ENCODE measurements around the gene TSPAN7.

Gene TSPAN7

GRCh38 chrX:38570396-38570795, 9.1 kb downstream of the TSPAN7 start:
- H3K4me3 Mint-ChIP-seq = no peak overlapping the region
- H3K27ac Mint-ChIP-seq = no peak overlapping the region
- no peaks in the 10 kb centered on the region for H3K4me1 Mint-ChIP-seq (ENCODE audit: low read depth)
- no peaks in the 10 kb centered on the region for H3K36me3 Mint-ChIP-seq (ENCODE audit: low read depth)
- H3K9me3 Mint-ChIP-seq = no peaks in the 10 kb centered on the region
- H3K27me3 Mint-ChIP-seq (ENCODE audit: low read depth) = peaks cover 4% of the 10 kb centered on the region

- H3K4me1 Mint-ChIP-seq (ENCODE audit: low read depth) = no peaks in the 10 kb centered on the region
- no peak overlapping the region for H3K4me3 Mint-ChIP-seq
- no peak overlapping the region for H3K27ac Mint-ChIP-seq
- H3K36me3 Mint-ChIP-seq (ENCODE audit: low read depth) = no peaks in the 10 kb centered on the region
- no peaks in the 10 kb centered on the region for H3K9me3 Mint-ChIP-seq
- H3K27me3 Mint-ChIP-seq (ENCODE audit: low read depth) = peaks cover 4% of the 10 kb centered on the region
Measured at GRCh38 chrX:38571058-38571457, 9.7 kb downstream of the TSPAN7 start.

GRCh38 chrX:38574858-38575257, 13.5 kb downstream of the TSPAN7 start:
- H3K9me3 Mint-ChIP-seq = no peaks in the 10 kb centered on the region
- H3K4me1 Mint-ChIP-seq (ENCODE audit: low read depth) = no peaks in the 10 kb centered on the region
- H3K27me3 Mint-ChIP-seq (ENCODE audit: low read depth) = no peaks in the 10 kb centered on the region
- H3K27ac Mint-ChIP-seq = no peak overlapping the region
- no peaks in the 10 kb centered on the region for H3K36me3 Mint-ChIP-seq (ENCODE audit: low read depth)
- H3K4me3 Mint-ChIP-seq = no peak overlapping the region

- Mint-ChIP-seq H3K4me3 (no peak overlapping the region), H3K9me3 (no peaks in the 10 kb centered on the region), H3K36me3 (ENCODE audit: low read depth) (no peaks in the 10 kb centered on the region), H3K27me3 (ENCODE audit: low read depth) (no peaks in the 10 kb centered on the region), H3K4me1 (ENCODE audit: low read depth) (no peaks in the 10 kb centered on the region), H3K27ac (no peak overlapping the region)
Measured at GRCh38 chrX:38575888-38576287, 14.5 kb downstream of the TSPAN7 start.

- Mint-ChIP-seq H3K36me3 (ENCODE audit: low read depth) (no peaks in the 10 kb centered on the region), H3K4me3 (no peak overlapping the region), H3K4me1 (ENCODE audit: low read depth) (no peaks in the 10 kb centered on the region), H3K27ac (no peak overlapping the region), H3K9me3 (no peaks in the 10 kb centered on the region), H3K27me3 (ENCODE audit: low read depth) (no peaks in the 10 kb centered on the region)
Measured at GRCh38 chrX:38577738-38578137, 16.4 kb downstream of the TSPAN7 start.

- Mint-ChIP-seq H3K36me3 (ENCODE audit: low read depth) (no peaks in the 10 kb centered on the region), H3K4me1 (ENCODE audit: low read depth) (no peaks in the 10 kb centered on the region), H3K4me3 (no peak overlapping the region), H3K27ac (no peak overlapping the region), H3K27me3 (ENCODE audit: low read depth) (no peaks in the 10 kb centered on the region), H3K9me3 (no peaks in the 10 kb centered on the region)
Measured at GRCh38 chrX:38578167-38578566, 16.8 kb downstream of the TSPAN7 start.

GRCh38 chrX:38583181-38583580, 21.8 kb downstream of the TSPAN7 start:
- H3K4me3 Mint-ChIP-seq = no peak overlapping the region
- no peaks in the 10 kb centered on the region for H3K4me1 Mint-ChIP-seq (ENCODE audit: low read depth)
- H3K9me3 Mint-ChIP-seq = no peaks in the 10 kb centered on the region
- no peak overlapping the region for H3K27ac Mint-ChIP-seq
- no peaks in the 10 kb centered on the region for H3K27me3 Mint-ChIP-seq (ENCODE audit: low read depth)
- H3K36me3 Mint-ChIP-seq (ENCODE audit: low read depth) = no peaks in the 10 kb centered on the region

GRCh38 chrX:38594434-38594833, 33.1 kb downstream of the TSPAN7 start:
- Mint-ChIP-seq H3K4me3 (no peak overlapping the region), H3K36me3 (ENCODE audit: low read depth) (no peaks in the 10 kb centered on the region), H3K27me3 (ENCODE audit: low read depth) (peaks cover 8% of the 10 kb centered on the region), H3K9me3 (no peaks in the 10 kb centered on the region), H3K4me1 (ENCODE audit: low read depth) (no peaks in the 10 kb centered on the region), H3K27ac (no peak overlapping the region)

- Mint-ChIP-seq H3K27ac (no peak overlapping the region), H3K9me3 (no peaks in the 10 kb centered on the region), H3K4me3 (no peak overlapping the region), H3K36me3 (ENCODE audit: low read depth) (no peaks in the 10 kb centered on the region), H3K27me3 (ENCODE audit: low read depth) (peaks cover 8% of the 10 kb centered on the region), H3K4me1 (ENCODE audit: low read depth) (no peaks in the 10 kb centered on the region)
Measured at GRCh38 chrX:38595801-38596200, 34.5 kb downstream of the TSPAN7 start.

- no peaks in the 10 kb centered on the region for H3K9me3 Mint-ChIP-seq
- H3K4me1 Mint-ChIP-seq (ENCODE audit: low read depth) = no peaks in the 10 kb centered on the region
- H3K27ac Mint-ChIP-seq = no peak overlapping the region
- peaks cover 8% of the 10 kb centered on the region for H3K27me3 Mint-ChIP-seq (ENCODE audit: low read depth)
- no peaks in the 10 kb centered on the region for H3K36me3 Mint-ChIP-seq (ENCODE audit: low read depth)
- H3K4me3 Mint-ChIP-seq = no peak overlapping the region
Measured at GRCh38 chrX:38596939-38597338, 35.6 kb downstream of the TSPAN7 start.

- H3K27me3 Mint-ChIP-seq (ENCODE audit: low read depth) = no peaks in the 10 kb centered on the region
- no peak overlapping the region for H3K4me3 Mint-ChIP-seq
- H3K9me3 Mint-ChIP-seq = no peaks in the 10 kb centered on the region
- no peaks in the 10 kb centered on the region for H3K4me1 Mint-ChIP-seq (ENCODE audit: low read depth)
- H3K27ac Mint-ChIP-seq = no peak overlapping the region
- H3K36me3 Mint-ChIP-seq (ENCODE audit: low read depth) = no peaks in the 10 kb centered on the region
Measured at GRCh38 chrX:38599796-38600755, 38.7 kb downstream of the TSPAN7 start.

GRCh38 chrX:38601866-38602265, 40.5 kb downstream of the TSPAN7 start:
- Mint-ChIP-seq H3K4me1 (ENCODE audit: low read depth) (no peaks in the 10 kb centered on the region), H3K9me3 (no peaks in the 10 kb centered on the region), H3K27me3 (ENCODE audit: low read depth) (no peaks in the 10 kb centered on the region), H3K27ac (no peak overlapping the region), H3K36me3 (ENCODE audit: low read depth) (no peaks in the 10 kb centered on the region), H3K4me3 (no peak overlapping the region)

- Mint-ChIP-seq H3K4me1 (ENCODE audit: low read depth) (no peaks in the 10 kb centered on the region), H3K9me3 (no peaks in the 10 kb centered on the region), H3K27me3 (ENCODE audit: low read depth) (peaks cover 7% of the 10 kb centered on the region), H3K27ac (no peak overlapping the region), H3K4me3 (no peak overlapping the region), H3K36me3 (ENCODE audit: low read depth) (no peaks in the 10 kb centered on the region)
Measured at GRCh38 chrX:38606821-38607220, 45.5 kb downstream of the TSPAN7 start.

GRCh38 chrX:38607976-38608375, 46.6 kb downstream of the TSPAN7 start:
- no peak overlapping the region for H3K4me3 Mint-ChIP-seq
- no peak overlapping the region for H3K27ac Mint-ChIP-seq
- H3K4me1 Mint-ChIP-seq (ENCODE audit: low read depth) = no peaks in the 10 kb centered on the region
- no peaks in the 10 kb centered on the region for H3K36me3 Mint-ChIP-seq (ENCODE audit: low read depth)
- no peaks in the 10 kb centered on the region for H3K9me3 Mint-ChIP-seq
- H3K27me3 Mint-ChIP-seq (ENCODE audit: low read depth) = peaks cover 7% of the 10 kb centered on the region

- Mint-ChIP-seq H3K27me3 (ENCODE audit: low read depth) (peaks cover 7% of the 10 kb centered on the region), H3K4me1 (ENCODE audit: low read depth) (no peaks in the 10 kb centered on the region), H3K36me3 (ENCODE audit: low read depth) (no peaks in the 10 kb centered on the region), H3K9me3 (no peaks in the 10 kb centered on the region), H3K27ac (no peak overlapping the region), H3K4me3 (no peak overlapping the region)
Measured at GRCh38 chrX:38610849-38611248, 49.5 kb downstream of the TSPAN7 start.

Data from T-helper 1 cell treated with Interleukin-12 subunit alpha and Interleukin-12 subunit beta and Interleukin-4 antibody, amounts not matched to agents 30 μg/mL and 1 μg/mL, for 36 hours (primary cell).